ENCODE results near the gene ERCC5.

ERCC5 gene

GRCh38 chr13:102846261-102847015 lies 606 bp downstream of the ERCC5 start:
- DNase-seq, result no peak

GRCh38 chr13:102847272-102848234 lies 1.7 kb downstream of the ERCC5 start:
- no peak for DNase-seq

GRCh38 chr13:102848956-102849355 lies 3.1 kb downstream of the ERCC5 start:
- no peak for DNase-seq

GRCh38 chr13:102852556-102852955 lies 6.7 kb downstream of the ERCC5 start:
- DNase-seq, result no peak

GRCh38 chr13:102854675-102855074 lies 8.8 kb downstream of the ERCC5 start:
- no peak for DNase-seq

GRCh38 chr13:102856557-102856956 lies 10.7 kb downstream of the ERCC5 start:
- no peak for DNase-seq

GRCh38 chr13:102862624-102863210 lies 16.9 kb downstream of the ERCC5 start:
- DNase-seq, result no peak

GRCh38 chr13:102863590-102863989 lies 17.8 kb downstream of the ERCC5 start:
- no peak for DNase-seq

GRCh38 chr13:102868366-102868936 lies 22.6 kb downstream of the ERCC5 start:
- DNase-seq, result no peak

- no peak for DNase-seq
Measured at GRCh38 chr13:102869948-102870676, 24.3 kb downstream of the ERCC5 start.

- peak; percentile 1 for DNase-seq
Measured at GRCh38 chr13:102870677-102871415, 25.0 kb downstream of the ERCC5 start.

- DNase-seq, result no peak
Measured at GRCh38 chr13:102872131-102872530, 26.3 kb downstream of the ERCC5 start.

- DNase-seq, result no peak
Measured at GRCh38 chr13:102872531-102872930, 26.7 kb downstream of the ERCC5 start.

GRCh38 chr13:102873653-102874052 lies 27.8 kb downstream of the ERCC5 start:
- no peak for DNase-seq

- DNase-seq, result no peak
Measured at GRCh38 chr13:102875256-102875655, 29.4 kb downstream of the ERCC5 start.

- DNase-seq, result no peak
Measured at GRCh38 chr13:102877303-102877702, 31.5 kb downstream of the ERCC5 start.

- DNase-seq, result no peak
Measured at GRCh38 chr13:102878481-102878880, 32.6 kb downstream of the ERCC5 start.

GRCh38 chr13:102879793-102880499 lies 34.1 kb downstream of the ERCC5 start:
- no peak for DNase-seq

GRCh38 chr13:102881819-102882686 lies 36.2 kb downstream of the ERCC5 start:
- DNase-seq, result no peak

- DNase-seq, result no peak
Measured at GRCh38 chr13:102892503-102892902, 46.7 kb downstream of the ERCC5 start.

Data from NCI-H2029 (cell line).